ENCODE measurements around the gene ZNF254. TPM values are rescaled to one million over a fixed set of nuclear protein-coding genes. Genes with fewer than 3 reads are reported as not detected.

ZNF254 gene
- total RNA-seq, 4 donors from 2014 or later: 9.9 to 23.3 (median 14.2) TPM

GRCh38 chr19:24159707-24160106 is 72.7 kb downstream of the ZNF254 start:
- WGBS: 73% methylated on average over 2 of the region's 2 CpGs
- DNase-seq (ENCODE audit: low spot score in 2 of 2): no peak
- peaks cover 8% of the 10 kb centered on the region for H3K36me3 ChIP-seq

GRCh38 chr19:24166055-24166454 is 79.1 kb downstream of the ZNF254 start:
- 82% methylated on average over 3 of the region's 3 CpGs for WGBS
- Histone ChIP-seq H3K4me3 (no peak overlapping the region), H3K27ac (no peak overlapping the region), H3K27me3 (no peaks in the 10 kb centered on the region), H3K36me3 (peaks cover 3% of the 10 kb centered on the region), H3K4me1 (no peaks in the 10 kb centered on the region), H3K9me3 (peaks cover 50% of the 10 kb centered on the region)
- TF ChIP-seq POLR2A (IDR thresholded peaks at IDR 0.05) (no peak), EP300 (IDR thresholded peaks at IDR 0.05) (no peak), CTCF (IDR thresholded peaks at IDR 0.05) (no peak), POLR2AphosphoS5 (IDR thresholded peaks at IDR 0.05) (no peak)
- DNase-seq (ENCODE audit: low spot score in 2 of 2): no peak

More at GRCh38 chr19:24159707-24160106, 72.7 kb downstream of the ZNF254 start:
- H3K27ac ChIP-seq: no peak overlapping the region
- H3K4me3 ChIP-seq: no peak overlapping the region
- H3K27me3 ChIP-seq: no peaks in the 10 kb centered on the region
- no peaks in the 10 kb centered on the region for H3K4me1 ChIP-seq
- peaks cover 57% of the 10 kb centered on the region for H3K9me3 ChIP-seq
- TF ChIP-seq EP300 (IDR thresholded peaks at IDR 0.05): no peak
- TF ChIP-seq POLR2A (IDR thresholded peaks at IDR 0.05): no peak
- no peak for TF ChIP-seq POLR2AphosphoS5 (IDR thresholded peaks at IDR 0.05)
- TF ChIP-seq CTCF (IDR thresholded peaks at IDR 0.05): no peak

GRCh38 chr19:24173882-24174281 is 86.9 kb downstream of the ZNF254 start:
- Histone ChIP-seq H3K27ac (no peak overlapping the region), H3K4me1 (no peaks in the 10 kb centered on the region), H3K27me3 (no peaks in the 10 kb centered on the region), H3K9me3 (peaks cover 52% of the 10 kb centered on the region), H3K36me3 (peaks cover 3% of the 10 kb centered on the region), H3K4me3 (no peak overlapping the region)
- TF ChIP-seq CTCF (IDR thresholded peaks at IDR 0.05): no peak
- no peak for TF ChIP-seq POLR2A (IDR thresholded peaks at IDR 0.05)
- TF ChIP-seq EP300 (IDR thresholded peaks at IDR 0.05): no peak
- no peak for TF ChIP-seq POLR2AphosphoS5 (IDR thresholded peaks at IDR 0.05)
- 100% methylated on average over 2 of the region's 2 CpGs for WGBS
- DNase-seq (ENCODE audit: low spot score in 2 of 2): no peak

- Histone ChIP-seq H3K27ac (no peak overlapping the region), H3K4me1 (no peaks in the 10 kb centered on the region), H3K36me3 (no peaks in the 10 kb centered on the region), H3K27me3 (no peaks in the 10 kb centered on the region), H3K4me3 (no peak overlapping the region), H3K9me3 (peaks cover 41% of the 10 kb centered on the region)
- no peak for TF ChIP-seq POLR2AphosphoS5 (IDR thresholded peaks at IDR 0.05)
- TF ChIP-seq CTCF (IDR thresholded peaks at IDR 0.05): no peak
- TF ChIP-seq POLR2A (IDR thresholded peaks at IDR 0.05): no peak
- TF ChIP-seq EP300 (IDR thresholded peaks at IDR 0.05): no peak
- DNase-seq (ENCODE audit: low spot score in 2 of 2): no peak
- WGBS: 91% methylated on average over 15 of the region's 18 CpGs
Measured at GRCh38 chr19:24177686-24178085, 90.7 kb downstream of the ZNF254 start.

- DNase-seq (ENCODE audit: low spot score in 2 of 2): no peak
- H3K9me3 ChIP-seq: peaks cover 41% of the 10 kb centered on the region
Measured at GRCh38 chr19:24178207-24178606, 91.2 kb downstream of the ZNF254 start.

More at GRCh38 chr19:24178207-24178606, 91.2 kb downstream of the ZNF254 start:
- H3K36me3 ChIP-seq: no peaks in the 10 kb centered on the region
- WGBS: 95% methylated on average over 11 of the region's 17 CpGs
- no peaks in the 10 kb centered on the region for H3K27me3 ChIP-seq
- no peak overlapping the region for H3K27ac ChIP-seq
- H3K4me3 ChIP-seq: no peak overlapping the region
- TF ChIP-seq CTCF (IDR thresholded peaks at IDR 0.05) (no peak), POLR2A (IDR thresholded peaks at IDR 0.05) (no peak), EP300 (IDR thresholded peaks at IDR 0.05) (no peak)
- no peaks in the 10 kb centered on the region for H3K4me1 ChIP-seq

Other genes starting within 250 kb of the ZNF254 start
- gene ZNF726, start 172.3 kb upstream of the ZNF254 start, total RNA-seq: 10 to 100 TPM in 2 of 4 donors, 1 to 10 TPM in 2; 6.0 to 13.4 (median 9.8) TPM